Osteocyte (in vitro differentiated cells): ENCODE measurements around the gene PLEKHA6. TPM values are rescaled to one million over a fixed set of nuclear protein-coding genes. Genes with fewer than 3 reads are reported as not detected.

ENCODE experiments used
- DNase-seq: peaks from one replicate; pipeline ENCODE4 v3.0.0; 2021; ENCODE audit warnings: mixed read lengths; ENCODE audit not compliant: unreplicated experiment; ENCODE audit errors: extremely low spot score
- H3K27ac Mint-ChIP-seq: one replicate; pipeline ENCODE4 v1.8.0; 2021; ENCODE audit warnings: mild to moderate bottlenecking, mixed read lengths; ENCODE audit not compliant: unreplicated experiment
- H3K27me3 Mint-ChIP-seq: one replicate; pipeline ENCODE4 v1.8.0; 2021; ENCODE audit warnings: mixed read lengths; ENCODE audit not compliant: unreplicated experiment
- H3K36me3 Mint-ChIP-seq: one replicate; pipeline ENCODE4 v1.8.0; 2021; ENCODE audit warnings: mixed read lengths; ENCODE audit not compliant: unreplicated experiment
- H3K4me1 Mint-ChIP-seq: one replicate; pipeline ENCODE4 v1.8.0; 2021; ENCODE audit warnings: mixed read lengths; ENCODE audit not compliant: unreplicated experiment
- H3K4me3 Mint-ChIP-seq: one replicate; pipeline ENCODE4 v1.8.0; 2021; ENCODE audit warnings: mild to moderate bottlenecking, moderate library complexity, mixed read lengths; ENCODE audit not compliant: unreplicated experiment
- H3K9me3 Mint-ChIP-seq: one replicate; pipeline ENCODE4 v1.8.0; 2021; ENCODE audit warnings: mixed read lengths; ENCODE audit not compliant: unreplicated experiment
- CTCF ChIP-seq: fragments of 200-600 bp; sonication (generic); IDR thresholded peaks from 2 replicates; pipeline ENCODE4 v1.5.0; 2021; ENCODE audit warnings: antibody characterized with exemption, mild to moderate bottlenecking, moderate library complexity
- total RNA-seq: library from RNA; stranded (reverse); gene quantifications from 2 replicates; pipeline ENCODE4 v1.2.1, GENCODE V29; 2021

PLEKHA6 gene
- total RNA-seq, 1 donor from 2014 or later: 0.24 TPM

GRCh38 chr1:204222006-204222763 lies 137.5 kb downstream of the PLEKHA6 start:
- Mint-ChIP-seq H3K9me3 (no peaks in the 10 kb centered on the region), H3K27ac (no peak overlapping the region), H3K4me1 (peaks cover 6% of the 10 kb centered on the region), H3K4me3 (no peak overlapping the region), H3K27me3 (peaks cover 24% of the 10 kb centered on the region), H3K36me3 (no peaks in the 10 kb centered on the region)
- TF ChIP-seq CTCF: no peak
- DNase-seq: no peak

- Mint-ChIP-seq H3K4me1 (peaks cover 2% of the 10 kb centered on the region), H3K36me3 (no peaks in the 10 kb centered on the region), H3K27me3 (peaks cover 24% of the 10 kb centered on the region), H3K4me3 (no peak overlapping the region), H3K9me3 (no peaks in the 10 kb centered on the region), H3K27ac (no peak overlapping the region)
- DNase-seq: no peak
- TF ChIP-seq CTCF: no peak
These were observed 138.5 kb downstream of the PLEKHA6 start for GRCh38 chr1:204221271-204221670.

- Mint-ChIP-seq H3K9me3 (no peaks in the 10 kb centered on the region), H3K27ac (no peak overlapping the region), H3K27me3 (peaks cover 34% of the 10 kb centered on the region), H3K4me1 (no peaks in the 10 kb centered on the region), H3K4me3 (no peak overlapping the region), H3K36me3 (no peaks in the 10 kb centered on the region)
- no peak for DNase-seq
- TF ChIP-seq CTCF: no peak
These were observed 139.6 kb downstream of the PLEKHA6 start for GRCh38 chr1:204219971-204220616.

- no peak for TF ChIP-seq CTCF
- no peaks in the 10 kb centered on the region for H3K36me3 Mint-ChIP-seq
- no peak for DNase-seq
These were observed 141.2 kb downstream of the PLEKHA6 start for GRCh38 chr1:204218552-204218951.

GRCh38 chr1:204217648-204218000 lies 142.1 kb downstream of the PLEKHA6 start:
- Mint-ChIP-seq H3K27ac (no peak overlapping the region), H3K4me1 (peaks cover 5% of the 10 kb centered on the region), H3K9me3 (no peaks in the 10 kb centered on the region), H3K36me3 (no peaks in the 10 kb centered on the region), H3K27me3 (peaks cover 46% of the 10 kb centered on the region), H3K4me3 (no peak overlapping the region)
- no peak for TF ChIP-seq CTCF
- no peak for DNase-seq

More at GRCh38 chr1:204218552-204218951, 141.2 kb downstream of the PLEKHA6 start:
- Mint-ChIP-seq H3K27ac (no peak overlapping the region), H3K9me3 (no peaks in the 10 kb centered on the region), H3K4me3 (no peak overlapping the region), H3K4me1 (peaks cover 5% of the 10 kb centered on the region), H3K27me3 (peaks cover 46% of the 10 kb centered on the region)
